PC-9 (cell line): ENCODE results near the gene VPS33B.

ENCODE experiments used
- CTCF ChIP-seq: fragments of 200-600 bp; sonication (generic); conservative IDR thresholded peaks from 2 replicates; pipeline ENCODE4 v1.6.1; 2017; ENCODE audit warnings: mixed run types, antibody characterized with exemption, mild to moderate bottlenecking, moderate library complexity
- EZH2 ChIP-seq: fragments of 200-600 bp; sonication (generic); IDR thresholded peaks from 2 replicates; pipeline ENCODE4 v1.8.0; 2017; ENCODE audit warnings: antibody characterized with exemption, low read depth

GRCh38 chr15:91054816-91055215, 32.4 kb upstream of the VPS33B start:
- TF ChIP-seq CTCF = no peak
- TF ChIP-seq EZH2 = no peak
